Astrocyte (in vitro differentiated cells and primary cell): ENCODE results near the gene DZIP3.

Source experiments
- CTCF ChIP-seq: IDR thresholded peaks from 2 replicates; pipeline ENCODE4 v1.5.1; 2011; ENCODE audit warnings: low read depth, mild to moderate bottlenecking, inconsistent platforms, low read length, moderate library complexity; ENCODE audit not compliant: insufficient read depth
- EZH2 ChIP-seq: IDR thresholded peaks from 2 replicates; pipeline ENCODE4 v1.6.1; 2012; ENCODE audit warnings: mild to moderate bottlenecking, low read length, inconsistent platforms; ENCODE audit not compliant: insufficient read depth

- TF ChIP-seq CTCF: no peak
- TF ChIP-seq EZH2: no peak
Measured at GRCh38 chr3:108602249-108602934, 12.9 kb downstream of the DZIP3 start.
